ENCODE data around the gene DHX35.

GRCh38 chr20:38935285-38935684, 26.9 kb upstream of the DHX35 start:
- TF ChIP-seq CTCF (IDR thresholded peaks at IDR 0.05; ENCODE audit: low read depth, low read length): no peak
- TF ChIP-seq POLR2A (IDR thresholded peaks at IDR 0.05; ENCODE audit: extremely low read depth, insufficient read length): no peak
- TF ChIP-seq MYC (IDR thresholded peaks at IDR 0.05; ENCODE audit: low read depth, low read length): no peak

Measured in NB4 (cell line).